Uterus (tissue), 4 donors: ENCODE data around the gene COG3. TPM values are rescaled to one million over a fixed set of nuclear protein-coding genes. Genes with fewer than 3 reads are reported as not detected.
"Not testable (repeated sequence)": the region's sequence is repeated elsewhere in the genome, so short reads cannot be mapped to it uniquely, and the experiment has no call there.

Experiments used
- DNase-seq, 2 donors: peaks; one replicate each; pipeline ENCODE4 v3.0.0-alpha.2; 2019 to 2020
- H3K27ac ChIP-seq, 2 donors: fragments of 200-600 bp; sonication (generic); 1 replicate in 1 of 2; 2 replicates in 1 of 2; pipeline ENCODE4 v1.5.1; 2016 to 2018
- H3K27me3 ChIP-seq, 2 donors: fragments of 200-600 bp; sonication (generic); one replicate each; pipeline ENCODE4 v1.5.1; 2018 to 2019; ENCODE audit warnings: control low read depth in 1 of 2
- H3K36me3 ChIP-seq, 2 donors: fragments of 200-600 bp; sonication (generic); one replicate each; pipeline ENCODE4 v1.5.1; 2019; ENCODE audit warnings: control low read depth in 1 of 2
- H3K4me1 ChIP-seq, 2 donors: fragments of 200-600 bp; sonication (generic); one replicate each; pipeline ENCODE4 v1.5.1; 2018 to 2019; ENCODE audit warnings: control low read depth in 1 of 2
- H3K4me3 ChIP-seq, 2 donors: fragments of 200-600 bp; sonication (generic); 1 replicate in 1 of 2; 2 replicates in 1 of 2; pipeline ENCODE4 v1.5.1; 2018 to 2019; ENCODE audit warnings: mild to moderate bottlenecking in 1 of 2
- H3K9me3 ChIP-seq, 2 donors: fragments of 200-600 bp; sonication (generic); one replicate each; pipeline ENCODE4 v1.5.1; 2019; ENCODE audit warnings: control low read depth in 1 of 2
- CTCF ChIP-seq, 4 experiments: fragments of 200-600 bp in 2 of 4; fragments of 450-650 bp in 2 of 4; sonication (generic) in 2 of 4; IDR thresholded peaks; one replicate each; pipeline ENCODE4 v1.5.1; 2016 to 2019; ENCODE audit warnings: antibody characterized with exemption in 4 of 4, mild to moderate bottlenecking in 2 of 4, moderate library complexity in 1 of 4
- POLR2A ChIP-seq, 2 donors: fragments of 450-650 bp; IDR thresholded peaks; one replicate each; pipeline ENCODE4 v1.6.1; 2016; ENCODE audit warnings: antibody characterized with exemption in 2 of 2, mild to moderate bottlenecking in 1 of 2, moderate library complexity in 1 of 2
- intact Hi-C: fragments of 100-400 bp; cut with DNase I; formaldehyde crosslinking; loops from one replicate; pipeline ENCODE4 v1.15.1; 2023; ENCODE audit warnings: low total_unique reads
- total RNA-seq, 4 donors: library from RNA; depleted of rRNA in 3 of 4; stranded (reverse); fragments of >200 nt in 3 of 4; gene quantifications; one replicate each; pipeline versions ENCODE4 v1.1.0 to v1.2.4, GENCODE V29; 2014 to 2023
- donor health status: DM: yes; HTN: yes; CAD: no.

The COG3 gene
- total RNA-seq, result 10 to 100 TPM; 26.2 to 57.4 (median 36.5) TPM

GRCh38 chr13:45464687-45465453, at the start of gene COG3:
Gene COG3, plus strand, starts transcription at chr13:45464939. Its CDS starts 98 bp downstream, at chr13:45465037.
- TF ChIP-seq POLR2A (IDR thresholded peaks at IDR 0.05), result peak; percentile 33 to 71
- peak in 2 of 4 experiments; percentile 14 to 30 for TF ChIP-seq CTCF (IDR thresholded peaks at IDR 0.05)
- Histone ChIP-seq H3K36me3 (no peaks in the 10 kb centered on the region), H3K4me1 (peaks cover 0 to 9% of the 10 kb centered on the region in 2 donors), H3K27ac (peak within 1 kb of the TSS; percentile 90 to 92), H3K4me3 (peak within 1 kb of the TSS; percentile 84 to 100), H3K9me3 (no peaks in the 10 kb centered on the region), H3K27me3 (no peaks in the 10 kb centered on the region)
- peak; percentile 94 for DNase-seq
- intact Hi-C loops, result no loop called here

- Histone ChIP-seq H3K9me3 (no peaks in the 10 kb centered on the region), H3K27ac (peak overlapping the region; percentile 69 to 85), H3K27me3 (no peaks in the 10 kb centered on the region), H3K36me3 (no peaks in the 10 kb centered on the region), H3K4me1 (peaks cover 0 to 6% of the 10 kb centered on the region in 2 donors), H3K4me3 (peak overlapping the region in 1 of 2 donors; percentile 21)
- no peak for TF ChIP-seq CTCF (IDR thresholded peaks at IDR 0.05)
- no peak for TF ChIP-seq POLR2A (IDR thresholded peaks at IDR 0.05)
- intact Hi-C loops, result no loop called here
- DNase-seq, result no peak
These were observed 49.6 kb upstream of the COG3 start for GRCh38 chr13:45415112-45415511.

GRCh38 chr13:45416516-45417128, 48.1 kb upstream of the COG3 start:
- no peaks in the 10 kb centered on the region for H3K36me3 ChIP-seq
- TF ChIP-seq POLR2A (IDR thresholded peaks at IDR 0.05) (no peak), CTCF (IDR thresholded peaks at IDR 0.05) (no peak)
- H3K4me3 ChIP-seq, result peak overlapping the region; percentile 77 to 83
- no peaks in the 10 kb centered on the region for H3K9me3 ChIP-seq
- H3K27ac ChIP-seq, result peak overlapping the region; percentile 88
- peaks cover 0 to 6% of the 10 kb centered on the region in 2 donors for H3K4me1 ChIP-seq
- intact Hi-C loops, result no loop called here
- H3K27me3 ChIP-seq, result no peaks in the 10 kb centered on the region
- DNase-seq, result no peak

GRCh38 chr13:45417790-45418534, 46.8 kb upstream of the COG3 start, which contains the start of gene SLC25A30:
Gene SLC25A30, minus strand, starts transcription at chr13:45418373. Its CDS starts 6,948 bp downstream, at chr13:45411425.
- Histone ChIP-seq H3K4me3 (peak within 1 kb of the TSS; percentile 77 to 83), H3K36me3 (no peaks in the 10 kb centered on the region), H3K27ac (peak within 1 kb of the TSS; percentile 88), H3K27me3 (no peaks in the 10 kb centered on the region), H3K4me1 (peaks cover 0 to 6% of the 10 kb centered on the region in 2 donors), H3K9me3 (no peaks in the 10 kb centered on the region)
- intact Hi-C loops, result no loop called here
- TF ChIP-seq POLR2A (IDR thresholded peaks at IDR 0.05), result peak; percentile 59 to 81
- no peak for TF ChIP-seq CTCF (IDR thresholded peaks at IDR 0.05)
- DNase-seq, result peak; percentile 92 to 94

GRCh38 chr13:45419389-45419788, 45.4 kb upstream of the COG3 start:
- H3K27ac ChIP-seq, DNase-seq, H3K9me3 ChIP-seq, H3K4me3 ChIP-seq, intact Hi-C loops, H3K27me3 ChIP-seq, H3K4me1 ChIP-seq, H3K36me3 ChIP-seq: not testable (repeated sequence)
